K562 (cell line): ENCODE data around the gene ADAT3. TPM values are rescaled to one million over a fixed set of nuclear protein-coding genes. Genes with fewer than 3 reads are reported as not detected.

ENCODE experiments used
- BCLAF1 ChIP-seq, 2 experiments: fragments of 450-650 bp in 1 of 2; IDR thresholded peaks; 2 replicates each; pipeline ENCODE4 v1.6.1; 2011 to 2017; ENCODE audit warnings: low read depth in 2 of 2, antibody characterized with exemption in 1 of 2, borderline replicate concordance in 1 of 2, low read length in 1 of 2, mild to moderate bottlenecking in 1 of 2, mixed read lengths in 1 of 2; ENCODE audit not compliant: control insufficient read depth in 1 of 2
- ESRRB ChIP-seq: fragments of 250-450 bp; sonication (Bioruptor Pico); IDR thresholded peaks from 2 replicates; pipeline ENCODE4 v1.5.0; 2020; ENCODE audit warnings: mild to moderate bottlenecking, moderate library complexity, borderline replicate concordance
- GABPA ChIP-seq: fragments of 200-800 bp; sonication (Bioruptor generic); conservative IDR thresholded peaks from 2 replicates; pipeline ENCODE4 v1.6.1; 2016; ENCODE audit warnings: low read depth, missing genetic modification characterization, missing compliant biosample characterization
- KDM5B ChIP-seq: fragments of 200-600 bp; sonication (generic); IDR thresholded peaks from 2 replicates; pipeline ENCODE4 v1.6.1; 2012; ENCODE audit warnings: low read depth, mild to moderate bottlenecking, moderate library complexity, low read length, control low read depth, inconsistent platforms; ENCODE audit not compliant: insufficient replicate concordance
- MBD1 ChIP-seq: fragments of 250-450 bp; sonication (Bioruptor Pico); IDR thresholded peaks from 2 replicates; pipeline ENCODE4 v1.8.0; 2022; ENCODE audit warnings: inconsistent platforms
- MIER1 ChIP-seq: fragments of 450-650 bp; IDR thresholded peaks from 2 replicates; pipeline ENCODE4 v1.6.1; 2016; ENCODE audit warnings: antibody characterized with exemption, mild to moderate bottlenecking, low read depth
- MTA3 ChIP-seq: fragments of 450-650 bp; formaldehyde crosslinking; IDR thresholded peaks from 2 replicates; pipeline ENCODE4 v1.6.1; 2017; ENCODE audit warnings: mild to moderate bottlenecking, borderline replicate concordance
- NCOR1 ChIP-seq: fragments of 450-650 bp; IDR thresholded peaks from 2 replicates; pipeline ENCODE4 v1.6.1; 2016; ENCODE audit warnings: mild to moderate bottlenecking, moderate library complexity
- NFXL1 ChIP-seq: fragments of 450-650 bp; formaldehyde crosslinking; IDR thresholded peaks from 2 replicates; pipeline ENCODE4 v1.4.0; 2021; ENCODE audit warnings: mild to moderate bottlenecking
- NR0B1 ChIP-seq: fragments of 450-650 bp; IDR thresholded peaks from one replicate; pipeline ENCODE4 v1.6.1; 2018; ENCODE audit warnings: mild to moderate bottlenecking, moderate library complexity; ENCODE audit not compliant: partially characterized antibody
- NR3C1 ChIP-seq: sonication (generic); formaldehyde crosslinking; IDR thresholded peaks from 2 replicates; pipeline ENCODE4 v1.8.1; 2022; ENCODE audit warnings: missing genetic modification reagents
- PHTF2 ChIP-seq: fragments of 250-450 bp; sonication (Bioruptor Pico); IDR thresholded peaks from 2 replicates; pipeline ENCODE4 v1.5.0; 2021; ENCODE audit warnings: mild to moderate bottlenecking
- POLR2H ChIP-seq: IDR thresholded peaks from 2 replicates; pipeline ENCODE4 v1.6.1; 2016; ENCODE audit warnings: missing genetic modification characterization, low read depth, mild to moderate bottlenecking, control low read depth, missing compliant biosample characterization, moderate library complexity
- RBFOX2 ChIP-seq: fragments of 200-400 bp; formaldehyde crosslinking; IDR thresholded peaks from 2 replicates; pipeline ENCODE4 v1.6.1; 2017; ENCODE audit warnings: low read depth, mild to moderate bottlenecking, low read length, moderate library complexity
- RBM22 ChIP-seq: fragments of 200-400 bp; formaldehyde crosslinking; IDR thresholded peaks from 2 replicates; pipeline ENCODE4 v1.6.1; 2018; ENCODE audit warnings: low read length, low read depth; ENCODE audit not compliant: poor library complexity, severe bottlenecking
- SRSF1 ChIP-seq: fragments of 200-400 bp; formaldehyde crosslinking; IDR thresholded peaks from 2 replicates; pipeline ENCODE4 v1.6.1; 2017; ENCODE audit warnings: mild to moderate bottlenecking, low read depth, low read length, moderate library complexity
- U2AF1 ChIP-seq: fragments of 200-400 bp; formaldehyde crosslinking; optimal IDR thresholded peaks from 2 replicates; pipeline ENCODE3; 2017; ENCODE audit warnings: mild to moderate bottlenecking, low read depth, low read length, moderate library complexity
- ZBTB9 ChIP-seq: fragments of 450-650 bp; formaldehyde crosslinking; IDR thresholded peaks from 2 replicates; pipeline ENCODE4 v1.4.0; 2020; ENCODE audit warnings: mild to moderate bottlenecking, moderate library complexity
- ZNF121 ChIP-seq: sonication (generic); formaldehyde crosslinking; conservative IDR thresholded peaks from 2 replicates; pipeline ENCODE4 v1.8.0; 2022; ENCODE audit warnings: missing genetic modification reagents
- ZNF124 ChIP-seq: sonication (generic); formaldehyde crosslinking; IDR thresholded peaks from 2 replicates; pipeline ENCODE4 v1.8.1; 2022; ENCODE audit warnings: missing genetic modification reagents
- polyA plus RNA-seq, 8 experiments: library from polyadenylated mRNA; depleted of rRNA in 4 of 8; stranded (reverse) in 5 of 8; unstranded in 3 of 8; fragments of >200 nt; fragmentation: Nextera tagmentation in 2 of 8; fragmentation: Illumina TruSeq in 1 of 8; extraction: Ambion mirVana in 2 of 8; extraction: Trizol in 1 of 8; gene quantifications; 2 replicates each; pipeline versions ENCODE4 v1.2.1 to v1.2.3, GENCODE V29; 2011 to 2014; ENCODE audit warnings: inconsistent platforms in 1 of 8, missing spikeins in 1 of 8
- total RNA-seq, 7 experiments: library from RNA; depleted of rRNA in 6 of 7; stranded (reverse); fragments of >200 nt in 6 of 7; fragmentation: Illumina TruSeq in 2 of 7; extraction: Trizol in 2 of 7; gene quantifications; 2 replicates each; pipeline versions ENCODE4 v1.2.1 to v1.2.3, GENCODE V29; 2011 to 2021; ENCODE audit warnings: low replicate concordance in 1 of 7

ADAT3 gene
- total and polyA plus RNA-seq, 9 of the 15 experiments (the other 6 are each of a cell fraction or from before 2014, with no cell fraction given): 0.67 to 15.6 (median 7.8) TPM; not detected in 4

- TF ChIP-seq RBM22 (no peak), ZNF121 (no peak), NFXL1 (CRISPR knock-in tag) (no peak), NR3C1 (CRISPR knock-in tag) (no peak), MIER1 (no peak), ESRRB (CRISPR knock-in tag) (no peak), MTA3 (no peak), ZNF124 (no peak), U2AF1 (no peak), ZBTB9 (CRISPR knock-in tag) (no peak), POLR2H (tag) (no peak), MBD1 (CRISPR knock-in tag) (no peak), RBFOX2 (peak; percentile 86), GABPA (tag) (peak; percentile 3; the same call in 1 of the 2 replicates), BCLAF1 (IDR thresholded peaks at IDR 0.05; ENCODE audit: borderline replicate concordance in 1 of 2, control insufficient read depth in 1 of 2, low read depth in 2 of 2, low read length in 1 of 2) (no peak), NCOR1 (no peak), PHTF2 (CRISPR knock-in tag) (no peak), NR0B1 (no peak), KDM5B (peak; percentile 31), SRSF1 (no peak)
Observed at GRCh38 chr19:1864480-1865171, 40.6 kb upstream of the ADAT3 start (continued).
